Forelimb muscle (tissue), 1 donor: ENCODE results near the gene LCAT. TPM values are rescaled to one million over a fixed set of nuclear protein-coding genes. Genes with fewer than 3 reads are reported as not detected.
"Not testable (repeated sequence)": the region's sequence is repeated elsewhere in the genome, so short reads cannot be mapped to it uniquely, and the experiment has no call there.

ENCODE experiments used
- DNase-seq: peaks from one replicate; pipeline ENCODE4 v3.0.0-alpha.2; 2013; ENCODE audit warnings: low read depth
- polyA plus RNA-seq: library from polyadenylated mRNA; unstranded; fragments of 120-200 nt; gene quantifications from one replicate; pipeline ENCODE4 v1.2.1, GENCODE V29; 2013; ENCODE audit not compliant: insufficient read length

The LCAT gene
- polyA plus RNA-seq, 1 donor: 20.3 TPM

- no peak for DNase-seq
These were observed 3.1 kb upstream of the LCAT start for GRCh38 chr16:67946966-67947558.

GRCh38 chr16:67946128-67946569, 2.2 kb upstream of the LCAT start:
- no peak for DNase-seq

GRCh38 chr16:67945392-67945933, 1.5 kb upstream of the LCAT start:
- DNase-seq: no peak

- no peak for DNase-seq
These were observed 921 bp upstream of the LCAT start for GRCh38 chr16:67944690-67945391.

- no peak for DNase-seq
These were observed 683 bp downstream of the LCAT start for GRCh38 chr16:67943256-67943618.

- DNase-seq: no peak
These were observed 1.2 kb downstream of the LCAT start for GRCh38 chr16:67942510-67943255.

- no peak for DNase-seq
These were observed 1.8 kb downstream of the LCAT start for GRCh38 chr16:67942200-67942509.

GRCh38 chr16:67941469-67942199, 2.3 kb downstream of the LCAT start:
- DNase-seq: no peak

GRCh38 chr16:67940446-67941089, 3.4 kb downstream of the LCAT start:
- no peak for DNase-seq

- no peak for DNase-seq
These were observed 4.1 kb downstream of the LCAT start for GRCh38 chr16:67939507-67940445.

GRCh38 chr16:67937713-67938112, 6.2 kb downstream of the LCAT start:
- not testable (repeated sequence) for DNase-seq

- peak; percentile 59 for DNase-seq
These were observed 6.9 kb downstream of the LCAT start for GRCh38 chr16:67936880-67937605.

GRCh38 chr16:67936124-67936879, 7.6 kb downstream of the LCAT start, which contains the start of gene PSMB10:
PSMB10 (minus strand) TSS chr16:67936850; CDS start chr16:67936749, 101 bp downstream.
- no peak for DNase-seq

GRCh38 chr16:67935402-67936123, 8.4 kb downstream of the LCAT start:
- DNase-seq: peak; percentile 83

GRCh38 chr16:67935101-67935401, 8.9 kb downstream of the LCAT start:
- no peak for DNase-seq

GRCh38 chr16:67934306-67935100, 9.4 kb downstream of the LCAT start:
- DNase-seq: no peak

- DNase-seq: no peak
These were observed 10.1 kb downstream of the LCAT start for GRCh38 chr16:67933805-67934204.

- DNase-seq: no peak
These were observed 11.5 kb downstream of the LCAT start for GRCh38 chr16:67932462-67932840.
